ENCODE measurements around the gene CLP1. TPM values are rescaled to one million over a fixed set of nuclear protein-coding genes. Genes with fewer than 3 reads are reported as not detected.

Gene CLP1
- total RNA-seq, 1 donor from 2014 or later = 25.7 TPM

DNA sequence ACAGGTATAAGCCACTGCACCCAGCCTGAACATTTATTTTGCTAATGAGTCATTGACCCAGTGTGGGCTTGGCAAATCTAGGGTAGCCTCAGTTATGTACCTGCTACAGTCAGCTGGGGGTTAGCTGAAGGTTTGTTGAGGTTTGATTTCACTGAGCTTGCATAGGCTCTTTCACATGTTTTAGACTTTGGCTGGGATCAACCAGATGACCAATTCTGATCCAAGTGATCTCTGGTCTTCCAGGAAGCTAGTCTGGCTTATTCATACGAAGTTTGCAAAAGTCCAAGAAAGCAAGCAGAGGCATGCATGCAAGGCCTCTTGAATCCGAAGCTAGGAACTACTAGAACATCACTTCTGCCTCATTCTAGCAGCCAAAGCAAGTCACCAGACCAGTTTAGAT, 39.1 kb upstream of the CLP1 start:
- peaks cover 2% of the 10 kb centered on the region for H3K9me3 Mint-ChIP-seq
- peaks cover 4% of the 10 kb centered on the region for H3K36me3 Mint-ChIP-seq (ENCODE audit: low read depth)
- no peak overlapping the region for H3K4me3 Mint-ChIP-seq
- H3K4me1 Mint-ChIP-seq = peaks cover 8% of the 10 kb centered on the region
- no peak overlapping the region for H3K27ac Mint-ChIP-seq (ENCODE audit: unreplicated experiment)
- DNase-seq (ENCODE audit: low read depth, low spot score) = no peak
- TF ChIP-seq, protein P1, sequence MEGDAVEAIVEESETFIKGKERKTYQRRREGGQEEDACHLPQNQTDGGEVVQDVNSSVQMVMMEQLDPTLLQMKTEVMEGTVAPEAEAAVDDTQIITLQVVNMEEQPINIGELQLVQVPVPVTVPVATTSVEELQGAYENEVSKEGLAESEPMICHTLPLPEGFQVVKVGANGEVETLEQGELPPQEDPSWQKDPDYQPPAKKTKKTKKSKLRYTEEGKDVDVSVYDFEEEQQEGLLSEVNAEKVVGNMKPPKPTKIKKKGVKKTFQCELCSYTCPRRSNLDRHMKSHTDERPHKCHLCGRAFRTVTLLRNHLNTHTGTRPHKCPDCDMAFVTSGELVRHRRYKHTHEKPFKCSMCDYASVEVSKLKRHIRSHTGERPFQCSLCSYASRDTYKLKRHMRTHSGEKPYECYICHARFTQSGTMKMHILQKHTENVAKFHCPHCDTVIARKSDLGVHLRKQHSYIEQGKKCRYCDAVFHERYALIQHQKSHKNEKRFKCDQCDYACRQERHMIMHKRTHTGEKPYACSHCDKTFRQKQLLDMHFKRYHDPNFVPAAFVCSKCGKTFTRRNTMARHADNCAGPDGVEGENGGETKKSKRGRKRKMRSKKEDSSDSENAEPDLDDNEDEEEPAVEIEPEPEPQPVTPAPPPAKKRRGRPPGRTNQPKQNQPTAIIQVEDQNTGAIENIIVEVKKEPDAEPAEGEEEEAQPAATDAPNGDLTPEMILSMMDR (conservative IDR thresholded peaks at IDR 0.05) = no peak
- no peaks in the 10 kb centered on the region for H3K27me3 Mint-ChIP-seq (ENCODE audit: low read depth)

DNA sequence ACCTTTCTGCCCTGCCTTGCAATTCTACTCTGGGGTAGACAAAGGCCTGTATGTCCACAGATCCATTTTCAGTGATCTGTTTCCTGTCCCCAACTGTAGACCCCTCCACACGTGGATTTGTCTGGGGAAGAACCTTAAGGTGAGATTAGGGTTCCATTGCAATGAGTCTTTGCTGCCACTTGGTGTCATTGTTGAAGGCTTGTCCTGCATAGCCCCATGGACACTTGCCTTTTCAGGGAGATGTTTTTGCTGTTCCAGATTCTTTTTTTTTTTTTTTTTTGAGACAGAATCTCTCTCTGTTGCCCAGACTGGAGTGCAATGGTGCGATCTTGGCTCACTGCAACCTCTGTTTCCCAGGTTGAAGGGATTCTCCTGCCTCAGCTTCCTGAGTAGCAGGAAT, 38.2 kb upstream of the CLP1 start:
- peaks cover 4% of the 10 kb centered on the region for H3K36me3 Mint-ChIP-seq (ENCODE audit: low read depth)
- no peaks in the 10 kb centered on the region for H3K27me3 Mint-ChIP-seq (ENCODE audit: low read depth)
- no peak overlapping the region for H3K4me3 Mint-ChIP-seq
- H3K4me1 Mint-ChIP-seq = peaks cover 8% of the 10 kb centered on the region
- H3K9me3 Mint-ChIP-seq = peaks cover 2% of the 10 kb centered on the region
- H3K27ac Mint-ChIP-seq (ENCODE audit: unreplicated experiment) = no peak overlapping the region
- TF ChIP-seq, protein P1 (conservative IDR thresholded peaks at IDR 0.05) = peak; percentile 37
- no peak for DNase-seq (ENCODE audit: low read depth, low spot score)

DNA sequence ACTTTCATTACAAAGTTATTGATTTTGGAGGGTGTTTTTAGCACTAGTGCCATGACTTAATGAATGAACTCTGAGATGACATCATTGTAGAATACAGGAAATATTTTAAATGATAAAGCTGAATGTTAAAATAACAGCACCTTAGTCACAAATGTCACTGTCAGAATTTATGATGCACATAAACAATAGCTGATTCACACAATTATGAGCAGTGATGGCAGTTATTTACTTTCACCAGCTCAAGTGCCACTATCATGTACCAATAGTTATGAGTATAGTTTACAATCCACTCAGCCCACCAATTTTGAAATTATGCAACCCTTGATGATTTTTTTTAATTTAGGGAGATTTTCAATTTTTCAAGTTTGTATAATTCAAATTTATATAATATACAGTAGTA, 37.1 kb upstream of the CLP1 start:
- H3K4me3 Mint-ChIP-seq = no peak overlapping the region
- no peak for DNase-seq (ENCODE audit: low read depth, low spot score)
- TF ChIP-seq, protein P1 (conservative IDR thresholded peaks at IDR 0.05) = no peak
- peaks cover 2% of the 10 kb centered on the region for H3K9me3 Mint-ChIP-seq
- peaks cover 8% of the 10 kb centered on the region for H3K4me1 Mint-ChIP-seq
- no peak overlapping the region for H3K27ac Mint-ChIP-seq (ENCODE audit: unreplicated experiment)
- peaks cover 4% of the 10 kb centered on the region for H3K36me3 Mint-ChIP-seq (ENCODE audit: low read depth)
- H3K27me3 Mint-ChIP-seq (ENCODE audit: low read depth) = no peaks in the 10 kb centered on the region

DNA sequence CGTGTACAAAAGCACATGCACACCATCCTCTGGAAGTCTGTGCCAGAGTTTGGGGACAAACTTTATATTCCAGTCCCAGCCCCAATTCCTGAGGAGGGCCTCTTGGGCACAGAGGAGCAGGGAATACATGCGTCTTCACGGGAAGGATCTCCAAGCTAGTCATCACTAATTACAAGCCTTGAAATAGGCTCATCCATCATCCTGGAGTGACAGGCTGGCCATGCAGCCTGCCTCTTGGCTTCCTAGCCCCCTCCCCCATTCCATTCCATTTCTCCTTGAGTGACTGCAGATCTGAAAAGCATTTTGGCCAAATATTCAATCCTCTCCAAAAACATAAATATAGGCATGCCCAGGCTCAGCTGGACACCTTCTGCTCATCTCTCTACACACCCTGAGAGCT, 35.3 kb upstream of the CLP1 start:
- peaks cover 8% of the 10 kb centered on the region for H3K4me1 Mint-ChIP-seq
- peaks cover 2% of the 10 kb centered on the region for H3K9me3 Mint-ChIP-seq
- H3K36me3 Mint-ChIP-seq (ENCODE audit: low read depth) = peaks cover 4% of the 10 kb centered on the region
- no peaks in the 10 kb centered on the region for H3K27me3 Mint-ChIP-seq (ENCODE audit: low read depth)
- TF ChIP-seq, protein P1 (conservative IDR thresholded peaks at IDR 0.05) = no peak
- H3K4me3 Mint-ChIP-seq = no peak overlapping the region
- no peak overlapping the region for H3K27ac Mint-ChIP-seq (ENCODE audit: unreplicated experiment)
- DNase-seq (ENCODE audit: low read depth, low spot score) = no peak

DNA sequence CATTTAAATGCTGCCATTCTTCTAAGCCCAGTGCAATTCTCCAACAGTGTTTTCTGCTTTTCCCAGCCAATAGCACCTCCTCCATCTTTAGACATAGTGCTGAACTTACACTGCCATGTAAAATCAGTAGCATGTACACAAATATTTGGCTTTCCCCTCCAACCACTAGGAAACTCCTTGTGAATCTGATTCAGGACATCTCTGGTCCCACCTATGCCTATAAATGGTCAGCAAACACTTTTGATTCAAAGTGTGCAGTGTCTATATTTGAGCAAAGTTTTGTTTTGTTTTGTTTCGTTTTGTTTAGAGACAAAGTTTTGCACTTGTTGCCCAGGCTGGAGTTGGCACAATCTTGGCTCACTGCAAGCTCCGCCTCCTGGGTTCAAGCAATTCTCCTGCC, 32.7 kb upstream of the CLP1 start:
- TF ChIP-seq, protein P1 (conservative IDR thresholded peaks at IDR 0.05) = no peak
- Mint-ChIP-seq H3K27me3 (ENCODE audit: low read depth) (no peaks in the 10 kb centered on the region), H3K4me3 (no peak overlapping the region), H3K27ac (ENCODE audit: unreplicated experiment) (no peak overlapping the region), H3K9me3 (no peaks in the 10 kb centered on the region), H3K36me3 (ENCODE audit: low read depth) (peaks cover 2% of the 10 kb centered on the region), H3K4me1 (peaks cover 12% of the 10 kb centered on the region)
- DNase-seq (ENCODE audit: low read depth, low spot score) = no peak

DNA sequence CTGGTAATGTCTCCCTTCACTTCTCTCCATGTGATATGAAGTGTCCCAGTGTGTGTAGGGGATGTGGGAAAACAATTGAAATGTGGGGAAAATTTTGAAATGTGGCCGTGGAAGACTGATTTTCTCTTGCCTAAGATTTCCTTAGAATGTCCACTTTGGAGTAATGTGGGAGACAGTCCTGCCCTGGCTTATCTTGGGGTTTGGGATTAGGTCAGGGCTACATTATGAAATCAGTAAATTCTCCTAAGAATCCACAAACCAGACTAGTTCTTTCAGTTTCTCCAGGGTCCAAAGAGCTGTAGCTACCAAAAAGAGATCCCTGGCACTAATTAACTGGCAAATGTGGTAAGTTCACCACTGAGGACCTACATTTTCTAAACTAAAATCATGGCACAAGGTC, 30.7 kb upstream of the CLP1 start:
- TF ChIP-seq, protein P1 (conservative IDR thresholded peaks at IDR 0.05) = no peak
- no peak for DNase-seq (ENCODE audit: low read depth, low spot score)
- H3K36me3 Mint-ChIP-seq (ENCODE audit: low read depth) = no peaks in the 10 kb centered on the region
- H3K4me3 Mint-ChIP-seq = no peak overlapping the region
- H3K27ac Mint-ChIP-seq (ENCODE audit: unreplicated experiment) = no peak overlapping the region
- H3K27me3 Mint-ChIP-seq (ENCODE audit: low read depth) = no peaks in the 10 kb centered on the region
- no peaks in the 10 kb centered on the region for H3K9me3 Mint-ChIP-seq
- H3K4me1 Mint-ChIP-seq = peaks cover 25% of the 10 kb centered on the region
